ENCODE measurements around the gene EFNB2.
A peak's percentile ranks its signal among the peaks of the same experiment; 100 is the strongest.

Gene EFNB2

DNA sequence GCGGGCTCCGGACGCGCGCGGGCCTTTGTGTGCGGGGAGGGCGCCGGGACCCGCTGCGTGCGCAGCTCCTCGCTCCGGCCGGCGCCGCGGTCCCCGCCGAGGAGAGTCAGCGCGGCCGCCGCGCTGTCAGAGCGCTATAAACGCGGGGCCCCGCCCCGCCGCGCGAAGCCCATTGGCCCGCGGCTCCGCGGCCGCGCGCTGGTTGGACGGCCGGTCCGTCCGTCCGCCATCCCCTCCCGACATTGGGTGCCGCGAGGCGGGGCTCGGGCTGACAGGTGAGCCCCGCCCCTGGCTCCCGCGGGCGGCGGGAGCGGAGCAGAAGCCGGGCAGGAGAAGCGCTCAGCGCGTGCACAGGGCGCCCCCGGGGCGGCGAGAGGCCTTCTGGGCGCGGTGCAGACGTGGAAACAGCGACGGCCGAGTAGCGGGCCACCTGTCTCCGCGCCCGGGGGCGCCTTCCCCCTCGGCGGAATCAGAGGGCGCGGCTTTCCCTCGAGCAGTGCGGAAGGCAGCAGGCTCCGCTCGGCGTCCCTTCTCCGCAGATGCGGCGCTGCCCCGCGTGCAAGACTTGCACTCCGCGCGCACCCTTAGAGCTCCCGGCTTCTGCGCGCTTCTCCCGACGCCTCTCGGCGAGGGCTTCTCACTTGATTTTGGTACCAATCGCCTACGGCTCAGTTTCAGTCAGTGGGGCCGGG lies at the start of gene EFNB2:
EFNB2 (minus strand) TSS at position 111 of the 692 bp plus-strand sequence. CDS start 698 bp downstream, outside the sequence.
- H3K9me3 ChIP-seq (replicated peaks; ENCODE audit: insufficient read depth, low read length), result no peaks in the 10 kb centered on the region
- H3K4me1 ChIP-seq (ENCODE audit: low read length), result peaks cover 10% of the 10 kb centered on the region; the same call in 1 of the 2 replicates
- TF ChIP-seq CTCF (IDR thresholded peaks at IDR 0.05; ENCODE audit: low read length) (0 out of 2 replicates have a peak, but pooled peaks have one; percentile 5), EZH2phosphoT487 (IDR thresholded peaks at IDR 0.05; ENCODE audit: low read length) (no peak)
- peak; percentile 95 for DNase-seq
- H3K79me2 ChIP-seq (ENCODE audit: low read length), result no peaks in the 10 kb centered on the region
- H2AFZ ChIP-seq (ENCODE audit: low read length), result peak within 1 kb of the TSS; percentile 81
- H3K4me3 ChIP-seq (ENCODE audit: low read length), result peak within 1 kb of the TSS; percentile 75
- peaks cover 32% of the 10 kb centered on the region for H3F3A ChIP-seq (ENCODE audit: insufficient read depth, low read length)
- H3K27ac ChIP-seq (ENCODE audit: low read length), result peak within 1 kb of the TSS; percentile 23; the same call in 1 of the 2 replicates
- peak within 1 kb of the TSS; percentile 100 for H3K4me2 ChIP-seq (ENCODE audit: low read depth, low read length)
- 0 out of 2 replicates have a peak, but pooled peaks cover 5% of the 10 kb centered on the region for H3K27me3 ChIP-seq (replicated peaks; ENCODE audit: insufficient read depth, low read length)
- no peaks in the 10 kb centered on the region; the same call in 1 of the 2 replicates for H4K20me1 ChIP-seq (ENCODE audit: insufficient read depth, low read length)
- H3K9ac ChIP-seq (ENCODE audit: low read length), result peak within 1 kb of the TSS; percentile 22; the same call in 1 of the 2 replicates
- no peaks in the 10 kb centered on the region for H3K36me3 ChIP-seq (replicated peaks; ENCODE audit: insufficient read depth, low read length)
- no peaks in the 10 kb centered on the region for H3K9me2 ChIP-seq (replicated peaks; ENCODE audit: insufficient read depth, low read length)

DNA sequence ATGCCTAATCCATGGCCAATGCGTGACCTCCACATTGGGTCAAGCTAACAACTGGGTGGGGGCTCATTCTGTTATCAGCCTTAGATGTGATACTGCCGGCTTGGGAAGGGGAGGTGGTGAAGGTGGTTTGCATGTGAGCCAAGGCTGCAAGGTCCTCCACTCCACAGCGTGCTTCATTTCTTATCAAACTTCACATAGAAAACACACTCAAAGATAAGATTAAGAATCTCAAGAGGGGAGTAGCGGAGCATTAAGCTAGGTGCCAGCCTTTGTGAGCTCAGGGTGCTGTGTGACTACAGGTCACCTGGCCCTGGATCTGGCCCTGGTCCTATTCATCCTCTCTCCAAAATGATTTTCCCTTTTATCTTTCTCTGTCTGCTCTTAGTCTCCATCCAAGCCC lies 45.8 kb upstream of the EFNB2 start:
- Histone ChIP-seq H3K79me2 (ENCODE audit: low read length) (no peaks in the 10 kb centered on the region), H3K9ac (ENCODE audit: low read length) (no peak overlapping the region), H3K27ac (ENCODE audit: low read length) (no peak overlapping the region), H2AFZ (ENCODE audit: low read length) (no peak overlapping the region), H3K9me2 (replicated peaks; ENCODE audit: insufficient read depth, low read length) (no peaks in the 10 kb centered on the region), H3K9me3 (replicated peaks; ENCODE audit: insufficient read depth, low read length) (no peaks in the 10 kb centered on the region), H3K4me2 (ENCODE audit: low read depth, low read length) (no peak overlapping the region), H3F3A (ENCODE audit: insufficient read depth, low read length) (no peaks in the 10 kb centered on the region), H4K20me1 (ENCODE audit: insufficient read depth, low read length) (no peaks in the 10 kb centered on the region), H3K36me3 (replicated peaks; ENCODE audit: insufficient read depth, low read length) (no peaks in the 10 kb centered on the region), H3K4me1 (ENCODE audit: low read length) (no peaks in the 10 kb centered on the region), H3K27me3 (replicated peaks; ENCODE audit: insufficient read depth, low read length) (no peaks in the 10 kb centered on the region), H3K4me3 (ENCODE audit: low read length) (no peak overlapping the region)
- no peak for DNase-seq
- TF ChIP-seq EZH2phosphoT487 (IDR thresholded peaks at IDR 0.05; ENCODE audit: low read length) (no peak), CTCF (IDR thresholded peaks at IDR 0.05; ENCODE audit: low read length) (no peak), EZH2 (optimal IDR thresholded peaks at IDR 0.05; ENCODE audit: low read depth, low read length) (no peak)

DNA sequence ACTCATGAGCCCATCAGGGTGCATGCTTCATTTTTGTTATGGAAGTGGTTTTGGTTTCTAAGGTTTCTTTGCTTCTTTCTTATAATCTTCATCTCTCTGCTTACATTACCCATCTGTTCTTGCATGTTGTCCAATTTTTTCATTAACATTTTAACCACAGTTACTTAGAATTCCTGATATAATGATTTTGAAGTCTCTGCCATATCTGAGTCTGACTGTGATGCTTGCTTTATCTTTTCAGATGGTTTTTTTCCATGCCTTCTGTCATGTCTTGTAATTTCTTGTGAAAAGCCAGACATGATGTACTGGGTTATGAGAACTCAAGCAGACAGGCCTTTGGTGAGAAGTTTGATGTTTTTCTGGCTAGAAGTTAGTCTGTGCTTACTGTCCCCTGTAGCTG lies 40.4 kb upstream of the EFNB2 start:
- TF ChIP-seq EZH2phosphoT487 (IDR thresholded peaks at IDR 0.05; ENCODE audit: low read length), result no peak
- no peak for TF ChIP-seq CTCF (IDR thresholded peaks at IDR 0.05; ENCODE audit: low read length)
- TF ChIP-seq EZH2 (optimal IDR thresholded peaks at IDR 0.05; ENCODE audit: low read depth, low read length), result no peak
- Histone ChIP-seq H3K9me3 (replicated peaks; ENCODE audit: insufficient read depth, low read length) (no peaks in the 10 kb centered on the region), H3K9ac (ENCODE audit: low read length) (no peak overlapping the region), H2AFZ (ENCODE audit: low read length) (no peak overlapping the region), H3K4me1 (ENCODE audit: low read length) (no peaks in the 10 kb centered on the region), H4K20me1 (ENCODE audit: insufficient read depth, low read length) (no peaks in the 10 kb centered on the region), H3K4me3 (ENCODE audit: low read length) (no peak overlapping the region), H3K27me3 (replicated peaks; ENCODE audit: insufficient read depth, low read length) (no peaks in the 10 kb centered on the region), H3F3A (ENCODE audit: insufficient read depth, low read length) (no peaks in the 10 kb centered on the region), H3K36me3 (replicated peaks; ENCODE audit: insufficient read depth, low read length) (no peaks in the 10 kb centered on the region), H3K4me2 (ENCODE audit: low read depth, low read length) (no peak overlapping the region), H3K79me2 (ENCODE audit: low read length) (no peaks in the 10 kb centered on the region), H3K9me2 (replicated peaks; ENCODE audit: insufficient read depth, low read length) (no peaks in the 10 kb centered on the region), H3K27ac (ENCODE audit: low read length) (no peak overlapping the region)
- no peak for DNase-seq

All from MM.1S (cell line).